K562 (cell line): ENCODE results near the gene KCNJ10. TPM values are rescaled to one million over a fixed set of nuclear protein-coding genes. Genes with fewer than 3 reads are reported as not detected.

Experiments
- ATAC-seq: fragments of 200-7000 bp; cut with Tn5 transposase; 3 replicates; pipeline ENCODE4 v1.9.1; 2020; ENCODE audit warnings: moderate library complexity
- BruUV-seq: library from RNA; stranded (reverse); fragments of 400-500 nt; replicated peaks from 2 replicates; lab custom pipeline; 2021; lab: Mats Ljungman, UMichigan
- CTCF ChIA-PET: fragments of 300-600 bp; formaldehyde crosslinking; extraction: SDS; loops from one replicate; lab custom pipeline; 2021; ENCODE audit warnings: low intra/inter-chr PET ratio; lab: Yijun Ruan, JAX
- POLR2A ChIA-PET: fragments of 300-600, 350-650 bp; sonication (Branson Sonifier 250); formaldehyde crosslinking; extraction: SDS; loops from one replicate; lab custom pipeline; 2021; ENCODE audit warnings: antibody characterized with exemption, inconsistent platforms; lab: Yijun Ruan, JAX
- DNase-seq, 4 experiments: peaks; one replicate each; pipeline versions ENCODE4 v3.0.0 to v3.0.0-alpha.2; 2011 to 2018; ENCODE audit warnings: low spot score in 3 of 4, mixed read lengths in 3 of 4; ENCODE audit errors: extremely low read depth in 1 of 4
- FAIRE-seq: peaks from 2 replicates; lab custom pipeline; 2011; peaks lifted over from hg19 to GRCh38; lab: Jason Lieb, UNC
- H2AFZ ChIP-seq: 2 replicates; pipeline ENCODE4 v1.6.0; 2011; ENCODE audit warnings: low read depth, low read length, control low read depth, inconsistent platforms
- H3K27ac ChIP-seq: fragments of 200-600 bp; 3 replicates; pipeline ENCODE4 v1.8.0; 2011; ENCODE audit warnings: low read depth, mild to moderate bottlenecking, control low read depth, inconsistent platforms, low read length, moderate library complexity, mixed read lengths; ENCODE audit errors: extremely low read depth
- H3K27me3 ChIP-seq, 2 experiments: fragments of 300-600 bp in 1 of 2; 2 replicates in 1 of 2; 3 replicates in 1 of 2; pipeline versions ENCODE4 v1.6.0 to v1.8.0; 2011; ENCODE audit warnings: inconsistent platforms in 2 of 2, low read length in 2 of 2, mild to moderate bottlenecking in 1 of 2, mixed read lengths in 1 of 2, moderate library complexity in 1 of 2; ENCODE audit not compliant: control insufficient read depth in 2 of 2, insufficient read depth in 2 of 2
- H3K36me3 ChIP-seq: fragments of 300-600 bp; 3 replicates; pipeline ENCODE4 v1.8.0; 2011; ENCODE audit warnings: mild to moderate bottlenecking, low read length, inconsistent platforms; ENCODE audit not compliant: control insufficient read depth, insufficient read depth
- H3K4me1 ChIP-seq, 2 experiments: fragments of 200-600 bp in 1 of 2; replicated peaks in 1 of 2; 2 replicates in 1 of 2; 3 replicates in 1 of 2; pipeline versions ENCODE4 v1.5.1 to v1.8.0; 2011; ENCODE audit warnings: inconsistent platforms in 2 of 2, low read length in 2 of 2, mild to moderate bottlenecking in 1 of 2, mixed read lengths in 1 of 2, moderate library complexity in 1 of 2; ENCODE audit not compliant: control insufficient read depth in 2 of 2, insufficient read depth in 2 of 2
- H3K4me2 ChIP-seq: 2 replicates; pipeline ENCODE4 v1.6.1; 2011; ENCODE audit warnings: low read length, control low read depth, inconsistent platforms, mixed read lengths; ENCODE audit not compliant: insufficient read depth
- H3K4me3 ChIP-seq: fragments of 200-600 bp; sonication (generic), shearing (Covaris generic); 2 replicates; pipeline ENCODE4 v1.5.1; 2016; ENCODE audit warnings: control low read depth, inconsistent platforms
- H3K79me2 ChIP-seq: fragments of 200-600 bp; 3 replicates; pipeline ENCODE4 v1.8.0; 2011; ENCODE audit warnings: low read length, inconsistent platforms; ENCODE audit not compliant: control insufficient read depth, insufficient read depth
- H3K9ac ChIP-seq, 2 experiments: 2 replicates each; pipeline versions ENCODE4 v1.6.0 to v1.6.1; 2011; ENCODE audit warnings: low read depth in 2 of 2, low read length in 2 of 2, control low read depth in 1 of 2, inconsistent platforms in 1 of 2, mild to moderate bottlenecking in 1 of 2, mixed read lengths in 1 of 2; ENCODE audit not compliant: insufficient read depth in 1 of 2
- H3K9me1 ChIP-seq: one replicate; pipeline ENCODE4 v1.6.0; 2011; ENCODE audit warnings: inconsistent platforms, mild to moderate bottlenecking, low read length, moderate library complexity; ENCODE audit not compliant: control insufficient read depth, insufficient read depth
- H3K9me3 ChIP-seq: replicated peaks from 2 replicates; pipeline ENCODE4 v1.5.1; 2011; ENCODE audit warnings: low read depth, low read length, inconsistent platforms; ENCODE audit not compliant: control insufficient read depth, insufficient read depth
- H4K20me1 ChIP-seq: replicated peaks from 2 replicates; pipeline ENCODE4 v1.6.1; 2011; ENCODE audit warnings: low read length, inconsistent platforms, mixed read lengths; ENCODE audit not compliant: control insufficient read depth, insufficient read depth
- ATF3 ChIP-seq, 2 experiments: fragments of 450-650 bp in 1 of 2; sonication (generic) in 1 of 2; formaldehyde crosslinking in 1 of 2; IDR thresholded peaks in 1 of 2; conservative IDR thresholded peaks in 1 of 2; 2 replicates each; pipeline versions ENCODE4 v1.6.1 to v1.8.1; 2016 to 2023; ENCODE audit warnings: mild to moderate bottlenecking in 2 of 2, moderate library complexity in 2 of 2, inconsistent platforms in 1 of 2, missing genetic modification reagents in 1 of 2
- CHD4 ChIP-seq: fragments of 200-600 bp; sonication (generic); IDR thresholded peaks from 3 replicates; pipeline ENCODE4 v1.6.1; 2012; ENCODE audit warnings: low read depth, mild to moderate bottlenecking, mixed read lengths, low read length, inconsistent platforms; ENCODE audit not compliant: insufficient read depth, insufficient replicate concordance, poor library complexity, severe bottlenecking
- IRF2 ChIP-seq: sonication (generic); formaldehyde crosslinking; IDR thresholded peaks from 2 replicates; pipeline ENCODE4 v1.8.1; 2022; ENCODE audit warnings: mild to moderate bottlenecking, missing genetic modification reagents
- WGBS: fragments of 100-300 bp; shearing (Covaris generic); methylation state at CpG from one replicate; pipeline ENCODE4 v1.1.6; 2016; ENCODE audit warnings: low coverage, mixed read lengths; ENCODE audit not compliant: insufficient coverage; ENCODE audit errors: missing lambda C conversion rate; 5-methylcytosine and 5-hydroxymethylcytosine counted together
- in situ Hi-C: fragments of 300-500 bp; cut with MboI; formaldehyde crosslinking; loops from 4 replicates; pipeline ENCODE4 v1.15.0; 2018; ENCODE audit warnings: inconsistent platforms, mixed read lengths
- intact Hi-C: fragments of 100-400 bp; cut with micrococcal nuclease; formaldehyde crosslinking; loops from 2 replicates; pipeline ENCODE4 v1.14.2; 2022
- polyA plus RNA-seq, 8 experiments: library from polyadenylated mRNA; depleted of rRNA in 4 of 8; stranded (reverse) in 5 of 8; unstranded in 3 of 8; fragments of >200 nt; fragmentation: Nextera tagmentation in 2 of 8; fragmentation: Illumina TruSeq in 1 of 8; extraction: Ambion mirVana in 2 of 8; extraction: Trizol in 1 of 8; gene quantifications; 2 replicates each; pipeline versions ENCODE4 v1.2.1 to v1.2.3, GENCODE V29; 2011 to 2014; ENCODE audit warnings: inconsistent platforms in 1 of 8, missing spikeins in 1 of 8
- total RNA-seq, 7 experiments: library from RNA; depleted of rRNA in 6 of 7; stranded (reverse); fragments of >200 nt in 6 of 7; fragmentation: Illumina TruSeq in 2 of 7; extraction: Trizol in 2 of 7; gene quantifications; 2 replicates each; pipeline versions ENCODE4 v1.2.1 to v1.2.3, GENCODE V29; 2011 to 2021; ENCODE audit warnings: low replicate concordance in 1 of 7

KCNJ10 gene
- total and polyA plus RNA-seq, 9 of the 15 experiments (the other 6 are each of a cell fraction or from before 2014, with no cell fraction given) = 0.06 to 0.11 TPM; not detected in 7

DNA sequence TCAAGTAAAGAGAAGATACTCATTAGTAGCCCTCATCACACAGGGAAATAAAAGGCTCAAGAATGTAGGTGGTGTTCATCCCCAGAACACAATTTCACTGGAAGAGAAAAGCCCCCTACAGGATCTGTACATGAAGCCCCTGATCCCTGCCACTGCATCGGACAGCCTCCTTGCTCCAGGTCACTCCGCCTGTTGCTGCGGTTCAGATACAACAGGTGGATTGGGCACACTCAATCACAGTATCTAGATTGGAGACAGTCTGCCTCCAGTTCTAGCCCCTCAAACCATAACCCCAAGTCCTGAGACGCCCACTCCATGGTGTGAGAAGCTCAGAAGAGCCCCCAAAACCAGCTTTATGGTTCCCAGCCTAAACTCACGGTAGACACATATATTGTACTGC lies 117.0 kb downstream of the KCNJ10 start:
- FAIRE-seq (no peak), DNase-seq (no peak), ATAC-seq (no peak)
- no peaks in the 10 kb centered on the region for H3K36me3 ChIP-seq
- no peak overlapping the region for H3K9ac ChIP-seq
- CTCF ChIA-PET = no interaction called here
- BruUV-seq = no TSS peak
- POLR2A ChIA-PET = no interaction called here
- 40% methylated on average over 5 of the region's 5 CpGs for WGBS
- no peaks in the 10 kb centered on the region for H3K79me2 ChIP-seq
- intact Hi-C loops = no loop called here
- peaks cover 0 to 10% of the 10 kb centered on the region in 2 experiments; a peak in 3 of 5 replicates for H3K27me3 ChIP-seq
- no peaks in the 10 kb centered on the region for H4K20me1 ChIP-seq
- no peak overlapping the region for H2AFZ ChIP-seq
- H3K4me1 ChIP-seq = peaks cover 10 to 19% of the 10 kb centered on the region in 2 experiments
- no peak overlapping the region for H3K4me2 ChIP-seq
- in situ Hi-C loops = no loop called here
- no peaks in the 10 kb centered on the region for H3K9me3 ChIP-seq
- no peak overlapping the region for H3K27ac ChIP-seq
- no peak overlapping the region for H3K4me3 ChIP-seq
- TF ChIP-seq IRF2 = no peak
- H3K9me1 ChIP-seq = no peaks in the 10 kb centered on the region

GRCh38 chr1:159951551-159951950 lies 118.4 kb downstream of the KCNJ10 start:
- no peak overlapping the region for H3K9ac ChIP-seq
- no peak overlapping the region for H3K27ac ChIP-seq
- H2AFZ ChIP-seq = no peak overlapping the region
- H3K36me3 ChIP-seq = no peaks in the 10 kb centered on the region
- no peak overlapping the region for H3K4me2 ChIP-seq
- no peaks in the 10 kb centered on the region for H3K9me1 ChIP-seq
- no peaks in the 10 kb centered on the region for H3K79me2 ChIP-seq
- H3K4me1 ChIP-seq = peaks cover 0 to 13% of the 10 kb centered on the region in 2 experiments; a peak in 3 of 5 replicates
- DNase-seq (no peak), ATAC-seq (no peak), FAIRE-seq (no peak)
- in situ Hi-C loops (no loop called here), intact Hi-C loops (no loop called here)
- no CpG with 5 or more reads among the region's 1 CpG for WGBS
- no TSS peak for BruUV-seq
- ChIA-PET CTCF (no interaction called here), POLR2A (interaction anchor here (0.6 kb wide), 1 partner anchor 29 kb away, joined by 3 read pairs; no protein-coding TSS in a partner anchor)
- H4K20me1 ChIP-seq = no peaks in the 10 kb centered on the region
- no peaks in the 10 kb centered on the region for H3K9me3 ChIP-seq
- no peak overlapping the region for H3K4me3 ChIP-seq
- H3K27me3 ChIP-seq = peaks cover 0 to 12% of the 10 kb centered on the region in 2 experiments; a peak in 3 of 5 replicates
- TF ChIP-seq CHD4 (no peak), ATF3 (IDR thresholded peaks at IDR 0.05) (no peak), ATF3 (CRISPR knock-in tag; conservative IDR thresholded peaks at IDR 0.05) (no peak)
